Keratinocyte (primary cell): ENCODE measurements around the gene ARNT2. TPM values are rescaled to one million over a fixed set of nuclear protein-coding genes. Genes with fewer than 3 reads are reported as not detected.

Source experiments
- DNase-seq: peaks from one replicate; pipeline ENCODE4 v3.0.0-alpha.2; 2011; ENCODE audit warnings: low read depth, missing footprints, low spot score
- FAIRE-seq: peaks from 2 replicates; lab custom pipeline; 2011; peaks lifted over from hg19 to GRCh38; lab: Jason Lieb, UNC
- H2AFZ ChIP-seq: 2 replicates; pipeline ENCODE4 v1.6.0; 2012; ENCODE audit warnings: low read length, control low read depth, inconsistent platforms; ENCODE audit not compliant: control insufficient read depth
- H3K27ac ChIP-seq: 2 replicates; pipeline ENCODE4 v1.5.1; 2011; ENCODE audit warnings: low read length; ENCODE audit not compliant: control insufficient read depth, insufficient read depth
- H3K27me3 ChIP-seq: 3 replicates; pipeline ENCODE4 v1.6.0; 2011; ENCODE audit warnings: low read length; ENCODE audit not compliant: control insufficient read depth, insufficient read depth; ENCODE audit errors: extremely low read depth
- H3K36me3 ChIP-seq, 2 experiments: 2 replicates in 1 of 2; 3 replicates in 1 of 2; pipeline ENCODE4 v1.5.1; 2011; ENCODE audit warnings: low read length in 2 of 2, mild to moderate bottlenecking in 1 of 2; ENCODE audit not compliant: control insufficient read depth in 2 of 2, insufficient read depth in 2 of 2; ENCODE audit errors: extremely low read depth in 1 of 2
- H3K4me1 ChIP-seq: 3 replicates; pipeline ENCODE4 v1.5.1; 2011; ENCODE audit warnings: low read length; ENCODE audit not compliant: control insufficient read depth, insufficient read depth; ENCODE audit errors: extremely low read depth
- H3K4me2 ChIP-seq: 3 replicates; pipeline ENCODE4 v1.6.0; 2011; ENCODE audit warnings: low read depth, low read length; ENCODE audit not compliant: control insufficient read depth, insufficient read depth; ENCODE audit errors: extremely low read depth
- H3K4me3 ChIP-seq, 3 experiments: fragments of 200-600 bp in 1 of 3; sonication (generic) in 1 of 3; 2 replicates in 2 of 3; 3 replicates in 1 of 3; pipeline ENCODE4 v1.5.1; 2011 to 2016; ENCODE audit warnings: low read length in 3 of 3, mild to moderate bottlenecking in 3 of 3, control low read depth in 2 of 3, inconsistent platforms in 1 of 3, low read depth in 1 of 3, mixed read lengths in 1 of 3, mixed run types in 1 of 3, moderate library complexity in 1 of 3; ENCODE audit not compliant: control insufficient read depth in 2 of 3, insufficient read depth in 2 of 3; ENCODE audit errors: extremely low read depth in 1 of 3
- H3K79me2 ChIP-seq: 2 replicates; pipeline ENCODE4 v1.6.0; 2012; ENCODE audit warnings: low read length; ENCODE audit not compliant: control insufficient read depth, insufficient read depth
- H3K9ac ChIP-seq: 3 replicates; pipeline ENCODE4 v1.6.0; 2011; ENCODE audit warnings: low read length; ENCODE audit not compliant: control insufficient read depth, insufficient read depth; ENCODE audit errors: extremely low read depth
- H3K9me1 ChIP-seq: 3 replicates; pipeline ENCODE4 v1.6.0; 2011; ENCODE audit warnings: low read length; ENCODE audit not compliant: control insufficient read depth, insufficient read depth; ENCODE audit errors: extremely low read depth
- H3K9me3 ChIP-seq: 2 replicates; pipeline ENCODE4 v1.5.1; 2012; ENCODE audit warnings: low read depth, low read length; ENCODE audit not compliant: control insufficient read depth
- H4K20me1 ChIP-seq: 3 replicates; pipeline ENCODE4 v1.6.0; 2011; ENCODE audit warnings: low read length; ENCODE audit not compliant: control insufficient read depth, insufficient read depth; ENCODE audit errors: extremely low read depth
- EZH2 ChIP-seq: IDR thresholded peaks from one replicate; pipeline ENCODE4 v1.6.1; 2012; ENCODE audit warnings: inconsistent platforms, mild to moderate bottlenecking, low read length, moderate library complexity
- dilution Hi-C: fragments of 300-500 bp; cut with MboI; formaldehyde crosslinking; loops from one replicate; pipeline ENCODE4 v1.7.0; 2020; ENCODE audit warnings: low sequenced_read_pairs; ENCODE audit not compliant: extremely low pct_ligation_motif_present
- polyA plus RNA-seq, 5 experiments: library from polyadenylated mRNA; depleted of rRNA in 3 of 5; stranded (reverse) in 3 of 5; stranded (forward) in 1 of 5; unstranded in 1 of 5; fragments of >200 nt; gene quantifications; 1 replicate in 1 of 5; 2 replicates in 3 of 5; 3 replicates in 1 of 5; pipeline versions ENCODE4 v1.2.1 to v1.2.3, GENCODE V29; 2011 to 2012; ENCODE audit warnings: missing spikeins in 2 of 5, low read depth in 1 of 5, low replicate concordance in 1 of 5
- TF ChIP-seq, protein P1 (sequence below), 3 experiments: IDR thresholded peaks in 1 of 3; conservative IDR thresholded peaks in 1 of 3; optimal IDR thresholded peaks in 1 of 3; 2 replicates in 2 of 3; 3 replicates in 1 of 3; pipeline versions ENCODE3 to v1.5.1; 2011; ENCODE audit warnings: low read length in 3 of 3, mild to moderate bottlenecking in 3 of 3, moderate library complexity in 2 of 3, control low read depth in 1 of 3, inconsistent platforms in 1 of 3; ENCODE audit not compliant: insufficient read depth in 2 of 3; ENCODE audit errors: extremely low read depth in 1 of 3

Gene ARNT2
- polyA plus RNA-seq, 1 donor (not counting 4 experiments of a cell fraction or from before 2014, with no cell fraction given): 0.16 TPM

DNA sequence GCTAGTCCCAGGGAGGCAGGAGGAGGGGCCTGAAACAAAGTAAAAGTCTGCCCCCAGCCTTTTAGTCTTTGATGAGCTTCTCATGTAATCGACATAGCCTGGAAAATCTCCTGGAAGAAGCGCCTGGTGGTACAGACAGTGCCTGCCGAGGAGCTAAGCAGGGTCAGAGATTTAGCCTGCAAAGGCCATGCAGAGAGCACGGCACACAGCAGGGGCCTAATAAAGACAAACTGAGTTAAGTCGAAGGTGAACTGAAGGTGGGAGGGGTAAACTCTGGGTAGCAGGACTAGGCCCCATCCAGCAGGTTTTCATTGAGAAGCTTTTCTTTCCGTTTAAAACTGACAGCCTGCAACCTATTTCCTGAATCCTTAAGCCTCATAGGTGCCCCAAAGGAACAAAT, 175.4 kb downstream of the ARNT2 start:
- Histone ChIP-seq H3K27me3 (no peaks in the 10 kb centered on the region), H4K20me1 (no peaks in the 10 kb centered on the region), H3K36me3 (no peaks in the 10 kb centered on the region), H3K27ac (peak overlapping the region; percentile 94), H3K79me2 (no peaks in the 10 kb centered on the region), H3K4me2 (peak overlapping the region; percentile 69), H3K9ac (peak overlapping the region; percentile 31), H3K9me1 (no peaks in the 10 kb centered on the region), H3K4me1 (peaks cover 38% of the 10 kb centered on the region), H3K4me3 (no peak overlapping the region), H3K9me3 (no peaks in the 10 kb centered on the region), H2AFZ (peak overlapping the region; percentile 6)
- TF ChIP-seq EZH2: no peak
- TF ChIP-seq, protein P1, sequence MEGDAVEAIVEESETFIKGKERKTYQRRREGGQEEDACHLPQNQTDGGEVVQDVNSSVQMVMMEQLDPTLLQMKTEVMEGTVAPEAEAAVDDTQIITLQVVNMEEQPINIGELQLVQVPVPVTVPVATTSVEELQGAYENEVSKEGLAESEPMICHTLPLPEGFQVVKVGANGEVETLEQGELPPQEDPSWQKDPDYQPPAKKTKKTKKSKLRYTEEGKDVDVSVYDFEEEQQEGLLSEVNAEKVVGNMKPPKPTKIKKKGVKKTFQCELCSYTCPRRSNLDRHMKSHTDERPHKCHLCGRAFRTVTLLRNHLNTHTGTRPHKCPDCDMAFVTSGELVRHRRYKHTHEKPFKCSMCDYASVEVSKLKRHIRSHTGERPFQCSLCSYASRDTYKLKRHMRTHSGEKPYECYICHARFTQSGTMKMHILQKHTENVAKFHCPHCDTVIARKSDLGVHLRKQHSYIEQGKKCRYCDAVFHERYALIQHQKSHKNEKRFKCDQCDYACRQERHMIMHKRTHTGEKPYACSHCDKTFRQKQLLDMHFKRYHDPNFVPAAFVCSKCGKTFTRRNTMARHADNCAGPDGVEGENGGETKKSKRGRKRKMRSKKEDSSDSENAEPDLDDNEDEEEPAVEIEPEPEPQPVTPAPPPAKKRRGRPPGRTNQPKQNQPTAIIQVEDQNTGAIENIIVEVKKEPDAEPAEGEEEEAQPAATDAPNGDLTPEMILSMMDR (optimal IDR thresholded peaks at IDR 0.05 in 1 of 3, IDR thresholded peaks at IDR 0.05 in 1 of 3, conservative IDR thresholded peaks at IDR 0.05 in 1 of 3; ENCODE audit: extremely low read depth in 1 of 3, insufficient read depth in 2 of 3, low read length in 3 of 3): no peak
- FAIRE-seq: no peak
- DNase-seq: no peak
- dilution Hi-C loops: loop anchor here (25.0 kb wide), 1 partner anchor 108 kb away; the partner anchor contains the start of gene ABHD17C

DNA sequence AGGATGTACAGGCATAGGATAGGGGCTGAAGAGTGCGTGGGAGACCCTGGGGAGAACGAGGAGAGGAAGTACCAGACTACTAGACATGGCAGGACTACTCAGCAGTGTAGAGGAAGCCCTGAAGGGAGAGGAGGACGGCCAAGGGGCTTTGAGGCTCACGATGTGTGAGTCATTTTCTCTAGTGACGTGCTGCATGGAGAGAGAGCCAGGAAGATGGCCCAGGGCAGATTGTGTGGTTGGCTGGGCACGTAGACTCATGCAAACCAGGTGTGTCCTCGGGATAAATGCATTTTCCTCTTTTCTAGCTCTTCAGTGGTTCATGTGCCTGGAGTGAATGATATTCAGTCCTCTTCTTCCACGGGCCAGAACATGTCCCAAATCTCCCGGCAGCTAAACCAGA, 175.9 kb downstream of the ARNT2 start:
- TF ChIP-seq, protein P1 (optimal IDR thresholded peaks at IDR 0.05 in 1 of 3, IDR thresholded peaks at IDR 0.05 in 1 of 3, conservative IDR thresholded peaks at IDR 0.05 in 1 of 3; ENCODE audit: extremely low read depth in 1 of 3, insufficient read depth in 2 of 3, low read length in 3 of 3): no peak
- no peak for TF ChIP-seq EZH2
- Histone ChIP-seq H3K27ac (peak overlapping the region; percentile 94), H3K4me1 (peaks cover 42% of the 10 kb centered on the region), H3K9me1 (no peaks in the 10 kb centered on the region), H3K27me3 (no peaks in the 10 kb centered on the region), H4K20me1 (no peaks in the 10 kb centered on the region), H2AFZ (peak overlapping the region; percentile 50), H3K36me3 (no peaks in the 10 kb centered on the region), H3K4me3 (peak overlapping the region in 1 of 3 experiments; percentile 16), H3K79me2 (no peaks in the 10 kb centered on the region), H3K9me3 (no peaks in the 10 kb centered on the region), H3K4me2 (peak overlapping the region; percentile 69), H3K9ac (peak overlapping the region; percentile 71)
- dilution Hi-C loops: loop anchor here (25.0 kb wide), 1 partner anchor 107 kb away; the partner anchor contains the start of gene ABHD17C
- peak; percentile 100 for FAIRE-seq
- peak; percentile 99 for DNase-seq
